GM18909 (cell line): ENCODE data around the gene LUZP2.

Experiments used
- ATAC-seq: cut with Tn5 transposase; IDR thresholded peaks from one replicate; pipeline ENCODE4 v1.9.1; 2021; ENCODE audit warnings: mild to moderate bottlenecking; ENCODE audit not compliant: unreplicated experiment, poor library complexity

LUZP2 gene

GRCh38 chr11:24704716-24705115, 207.9 kb downstream of the LUZP2 start:
- no peak for ATAC-seq

DNA sequence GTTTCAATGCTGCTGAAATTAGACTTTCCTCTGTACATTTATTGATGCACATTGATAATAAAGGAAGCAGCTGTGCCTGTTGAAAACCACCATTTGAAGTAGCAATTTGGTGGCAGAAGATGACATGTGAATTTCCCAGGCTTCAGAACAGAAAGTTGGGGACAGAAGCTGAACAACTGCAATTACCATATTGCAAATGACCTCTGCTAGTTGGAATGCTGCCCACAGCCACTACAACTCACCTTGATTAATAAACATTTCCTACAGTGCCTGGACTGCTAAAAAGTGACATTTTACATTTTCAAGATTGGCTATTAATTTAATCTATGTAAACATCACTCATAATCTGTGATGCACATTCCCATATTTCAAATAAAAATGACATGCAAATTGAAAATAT, 208.6 kb downstream of the LUZP2 start:
- ATAC-seq: no peak

DNA sequence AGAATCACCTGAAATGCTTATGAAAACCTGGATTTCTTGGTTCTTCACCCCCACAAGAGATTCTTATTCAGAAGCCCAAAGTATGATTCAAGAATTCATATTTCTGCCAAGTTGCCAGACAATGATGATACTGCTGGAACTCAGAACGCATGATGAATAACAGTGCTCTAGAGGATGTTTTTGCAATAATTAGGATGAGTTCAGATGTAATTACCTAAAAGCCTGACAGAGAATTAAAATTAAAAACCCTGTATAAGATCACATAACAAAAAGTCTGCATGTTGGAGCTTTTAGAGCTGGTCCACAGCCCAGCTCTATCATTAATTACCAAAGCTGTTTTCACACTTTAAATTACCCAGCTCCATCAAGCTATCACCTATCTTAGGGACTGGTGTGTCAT, 211.8 kb downstream of the LUZP2 start:
- ATAC-seq: no peak

- no peak for ATAC-seq
These were observed 213.2 kb downstream of the LUZP2 start for GRCh38 chr11:24709928-24710565.

DNA sequence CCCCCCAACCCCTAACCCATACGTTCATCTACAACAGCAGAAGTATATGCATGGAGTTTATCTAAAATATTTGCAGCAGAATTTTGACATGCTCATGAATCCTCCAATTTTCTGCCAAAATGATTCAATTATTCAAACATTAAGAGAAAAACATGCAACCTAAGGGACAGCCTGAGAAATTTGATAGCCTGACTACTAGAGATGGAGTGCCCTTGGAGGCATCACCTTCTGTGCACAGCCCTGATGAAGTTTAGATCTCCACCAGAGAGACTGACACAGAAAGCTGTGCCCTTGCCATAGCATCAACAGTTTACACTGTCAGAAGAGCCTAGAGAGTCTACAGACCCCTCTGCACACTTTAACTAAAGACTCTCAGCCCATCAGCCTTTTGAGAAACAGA, 217.7 kb downstream of the LUZP2 start:
- ATAC-seq: no peak

DNA sequence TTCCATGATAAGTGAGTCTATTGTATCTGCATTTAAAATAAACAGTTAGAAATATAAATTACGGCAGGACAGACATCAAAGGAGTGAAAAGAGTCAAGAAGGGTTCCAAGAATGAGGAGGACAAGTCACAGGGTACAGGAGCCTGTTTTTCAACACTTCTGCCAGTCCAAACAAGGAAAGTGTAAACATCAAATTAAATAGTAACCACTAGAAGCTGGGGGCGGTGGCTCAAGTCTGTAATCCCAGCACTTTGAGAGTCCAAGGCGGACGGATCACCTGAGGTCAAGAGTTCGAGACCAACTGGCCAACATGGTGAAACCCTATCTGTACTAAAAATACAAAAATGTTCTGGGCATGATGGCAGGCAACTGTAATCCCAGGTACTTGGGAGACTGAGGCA, 219.6 kb downstream of the LUZP2 start:
- no peak for ATAC-seq

DNA sequence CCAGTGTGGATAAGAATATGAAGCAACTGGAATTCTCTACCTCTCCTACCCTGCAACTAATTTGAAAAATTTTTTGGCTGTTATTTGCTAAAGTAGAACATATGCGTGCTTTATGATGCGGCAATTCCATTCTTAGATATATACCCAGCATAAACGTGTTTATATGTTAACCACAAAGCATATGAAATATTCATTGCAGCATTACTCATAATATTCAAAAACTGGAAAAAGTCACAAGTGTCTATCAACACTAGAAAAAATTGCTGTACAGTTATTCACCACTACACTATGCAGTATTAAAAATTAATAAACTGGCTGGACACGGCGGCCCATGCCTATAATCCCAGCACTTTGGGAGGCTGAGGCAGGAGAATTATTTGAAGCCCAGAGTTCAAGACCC, 226.4 kb downstream of the LUZP2 start:
- ATAC-seq: no peak

- ATAC-seq: no peak
These were observed 234.7 kb downstream of the LUZP2 start for GRCh38 chr11:24731554-24731953.

DNA sequence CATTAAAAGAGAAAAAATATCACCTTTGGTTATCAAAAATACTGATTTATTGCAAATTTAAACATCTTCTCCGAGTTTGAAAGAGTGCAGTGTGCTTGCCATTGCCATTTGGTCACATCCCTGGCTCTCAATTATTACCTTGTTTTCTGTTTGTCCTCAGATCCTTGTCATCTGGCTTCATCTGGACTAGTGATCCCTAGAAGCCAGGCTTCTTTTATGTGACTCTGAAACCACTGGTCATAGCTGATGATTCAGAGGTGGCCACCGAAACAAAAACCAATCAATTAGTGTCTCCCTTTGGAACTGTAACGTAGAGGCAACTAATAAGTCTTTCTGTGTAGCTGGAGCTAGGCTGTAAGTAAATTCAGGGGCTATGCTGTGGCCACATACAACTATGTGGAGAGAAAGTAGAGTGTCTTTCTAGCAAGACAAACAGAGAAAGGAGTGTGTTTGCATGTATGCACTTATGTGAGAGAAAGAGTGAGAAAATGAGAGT, 237.9 kb downstream of the LUZP2 start:
- no peak for ATAC-seq

DNA sequence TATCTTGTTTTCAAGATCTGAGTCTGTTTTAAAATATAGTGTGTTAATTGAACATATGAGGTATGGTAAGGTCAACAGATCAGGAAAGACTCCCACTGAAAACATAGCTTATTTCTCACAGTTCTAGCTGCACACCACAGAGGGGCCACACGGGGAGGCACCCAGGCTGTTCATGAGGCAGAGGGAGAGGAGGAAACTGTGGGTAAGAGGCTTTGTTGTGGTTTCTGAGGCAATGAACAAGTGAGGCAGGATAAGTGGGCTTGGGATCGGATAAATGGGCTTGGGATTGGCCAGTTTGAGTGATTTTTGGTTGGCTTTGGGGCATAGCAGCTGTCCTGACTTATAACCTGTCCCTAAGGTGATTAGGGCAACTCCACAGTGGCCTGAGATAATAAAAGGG, 242.1 kb downstream of the LUZP2 start:
- ATAC-seq: no peak

DNA sequence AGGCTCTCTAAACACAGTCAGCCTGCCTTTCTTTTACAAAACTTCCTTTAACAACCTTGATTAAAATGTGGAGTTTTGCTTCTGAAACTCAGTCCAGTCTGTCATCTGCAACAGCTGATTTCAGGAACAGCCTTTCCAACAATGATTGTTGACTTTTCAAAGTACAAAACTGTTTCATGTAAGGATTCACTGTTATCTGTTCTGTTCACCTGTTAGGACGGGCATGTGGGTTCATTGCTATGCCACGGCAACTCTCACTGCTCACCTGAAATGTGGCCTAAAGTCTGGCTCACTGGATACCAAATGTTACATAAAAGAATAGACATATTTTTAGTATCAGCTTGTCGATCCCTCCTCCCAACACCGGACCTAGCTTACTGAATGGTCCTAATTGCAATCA, 242.8 kb downstream of the LUZP2 start:
- ATAC-seq: no peak

DNA sequence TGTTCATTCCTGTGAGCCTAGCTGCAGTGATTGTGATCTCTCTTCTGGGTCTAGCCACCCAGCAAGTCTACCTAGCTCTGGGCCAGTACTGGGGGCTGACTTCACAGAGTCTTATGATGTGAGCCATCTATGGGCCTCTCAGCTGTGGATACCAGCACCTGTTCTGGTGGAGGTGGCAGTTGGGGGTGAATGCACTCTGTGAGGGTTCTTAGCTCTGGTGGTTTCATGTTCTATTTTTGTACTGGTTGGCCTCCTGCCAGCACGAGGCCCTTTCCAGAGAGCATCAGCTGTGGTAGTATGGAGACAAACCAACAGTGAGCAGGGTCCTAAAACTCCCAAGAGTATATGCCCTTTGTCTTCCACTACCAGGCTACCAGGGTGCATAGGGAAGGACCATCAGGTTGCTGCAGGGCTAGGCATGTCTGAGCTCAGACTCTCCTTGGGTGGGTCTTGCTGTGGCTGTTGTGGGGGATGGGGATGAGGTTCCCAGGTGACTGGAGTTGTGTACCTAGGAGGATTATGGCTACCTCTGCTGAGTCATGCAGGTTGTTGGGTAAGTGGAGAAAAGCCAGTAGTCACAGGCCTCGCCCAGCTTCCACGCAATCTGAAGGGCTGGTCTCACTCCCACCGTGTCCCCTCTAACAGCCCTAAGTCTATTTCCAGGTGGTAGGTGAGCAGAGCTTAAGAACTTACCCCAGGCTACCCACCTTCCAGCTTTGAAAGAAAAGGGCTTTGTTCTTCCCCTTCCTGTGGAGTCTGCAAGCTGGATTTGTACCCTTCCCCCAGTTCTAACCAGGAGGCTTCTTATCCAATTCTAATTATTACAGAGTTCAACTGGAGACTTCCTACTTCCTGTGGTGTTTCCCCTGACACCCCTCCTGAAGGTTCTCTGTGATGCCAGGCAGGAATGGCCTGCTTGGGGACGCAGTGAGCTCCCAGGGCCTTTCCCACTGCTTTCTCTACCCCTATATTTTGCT, 250.7 kb downstream of the LUZP2 start:
- ATAC-seq: no peak

DNA sequence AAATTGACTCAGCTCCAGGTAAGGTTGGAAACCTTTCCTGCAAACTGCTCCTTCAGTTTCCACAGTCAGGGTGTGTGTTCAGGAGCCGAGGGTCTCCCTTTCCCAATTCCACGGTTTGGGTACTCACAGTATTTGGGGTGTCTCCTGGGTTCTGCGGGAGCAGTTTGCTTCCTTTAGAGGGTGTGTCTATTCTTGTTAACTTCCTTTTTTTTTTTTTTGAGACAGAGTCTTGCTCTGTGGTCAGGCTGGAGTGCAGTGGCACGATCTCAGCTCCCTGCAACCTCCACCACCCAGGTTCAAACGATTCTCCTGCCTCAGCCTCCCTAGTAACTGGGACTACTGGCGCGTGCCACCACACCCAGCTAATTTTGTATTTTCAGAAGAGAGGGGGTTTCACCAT, 251.4 kb downstream of the LUZP2 start:
- no peak for ATAC-seq

GRCh38 chr11:24754406-24754805, 257.6 kb downstream of the LUZP2 start:
- no peak for ATAC-seq

- no peak for ATAC-seq
These were observed 258.5 kb downstream of the LUZP2 start for GRCh38 chr11:24755260-24755839.

DNA sequence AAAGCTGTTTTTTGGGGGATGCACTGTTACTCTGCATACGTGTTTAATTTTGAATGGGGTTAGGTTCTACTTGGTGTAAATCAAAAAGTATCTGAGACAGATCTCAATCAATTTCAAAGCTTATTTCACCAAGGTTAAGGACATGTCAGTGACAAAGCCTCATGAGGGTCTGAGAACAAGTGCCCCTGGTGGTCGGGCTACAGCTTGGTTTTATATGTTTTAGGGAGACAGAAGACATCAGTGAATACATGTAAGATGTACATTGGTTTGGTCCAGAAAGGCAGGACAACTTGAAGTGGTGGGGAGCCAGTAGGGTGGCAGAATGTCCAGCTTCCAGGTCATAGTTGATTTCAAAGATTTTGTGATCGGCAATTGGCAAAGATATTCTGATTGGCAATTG, 262.9 kb downstream of the LUZP2 start:
- no peak for ATAC-seq

- no peak for ATAC-seq
These were observed 263.8 kb downstream of the LUZP2 start for GRCh38 chr11:24760681-24761080.

DNA sequence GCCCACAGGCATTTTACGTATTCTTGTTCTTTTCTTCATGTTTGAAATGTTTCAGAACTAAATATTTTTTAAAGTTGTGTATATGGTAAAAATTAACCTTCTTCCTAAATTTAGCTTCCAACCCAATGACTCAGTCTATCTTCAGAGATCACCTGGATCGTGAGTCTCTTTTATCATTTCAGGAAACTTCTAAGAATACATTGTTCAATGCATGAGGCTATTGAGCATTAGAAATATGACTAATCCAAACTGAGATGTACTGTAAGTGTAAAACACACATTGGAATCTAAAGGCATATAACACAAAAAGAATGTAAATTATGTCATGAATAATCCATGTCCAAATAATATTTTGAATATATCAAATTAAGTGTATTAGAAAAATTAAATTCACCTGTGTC, 265.2 kb downstream of the LUZP2 start:
- no peak for ATAC-seq

- ATAC-seq: no peak
These were observed 270.6 kb downstream of the LUZP2 start for GRCh38 chr11:24767411-24767810.

- ATAC-seq: no peak
These were observed 276.5 kb downstream of the LUZP2 start for GRCh38 chr11:24773322-24773721.

DNA sequence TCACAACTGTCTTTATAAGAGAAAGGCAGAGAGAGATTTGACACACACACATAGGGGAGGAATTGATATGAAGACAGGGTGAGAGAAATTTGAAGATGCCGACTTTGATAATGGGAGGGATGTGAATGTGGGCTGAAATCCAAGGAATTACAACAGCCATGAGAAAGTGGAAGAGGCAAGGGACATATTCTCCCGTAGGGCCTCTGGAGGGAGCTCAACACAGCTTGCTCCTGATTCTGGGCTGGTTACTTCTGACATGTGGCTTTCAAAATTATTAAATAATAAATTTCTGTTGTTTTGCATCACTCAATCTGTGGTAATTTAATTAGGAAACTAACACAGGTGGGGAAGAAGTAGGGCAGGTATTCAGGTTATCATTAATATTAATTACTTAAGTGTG, 282.9 kb downstream of the LUZP2 start:
- no peak for ATAC-seq
